Fibroblast of the conjunctiva (primary cell): ENCODE data around the gene CREBRF.
A peak's percentile ranks its signal among the peaks of the same experiment; 100 is the strongest.
"Not testable (repeated sequence)": the region's sequence is repeated elsewhere in the genome, so short reads cannot be mapped to it uniquely, and the experiment has no call there.

ENCODE experiments used
- DNase-seq: peaks from one replicate; pipeline ENCODE4 v3.0.0-alpha.2; 2010; ENCODE audit warnings: low read depth

The CREBRF gene

GRCh38 chr5:173090639-173091038 is 34.5 kb downstream of the CREBRF start:
- no peak for DNase-seq

DNA sequence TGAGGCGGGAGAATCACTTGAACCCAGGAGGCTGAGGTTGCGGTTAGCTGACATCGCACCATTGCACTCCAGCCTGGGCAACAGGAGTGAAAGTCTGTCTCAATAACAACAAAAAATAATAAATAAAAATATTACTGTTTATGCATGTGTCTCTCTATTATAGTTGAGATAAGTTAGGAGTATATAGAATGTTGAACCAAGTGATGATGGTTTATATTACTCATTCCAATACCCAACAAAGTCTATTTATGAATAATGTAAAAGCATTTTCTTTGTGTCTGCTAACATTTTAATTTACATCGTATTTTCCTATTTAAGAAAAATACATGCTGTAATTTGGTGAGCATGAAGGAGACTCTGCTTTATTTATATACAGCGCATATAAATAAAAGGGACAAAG is 35.8 kb downstream of the CREBRF start:
- no peak for DNase-seq

GRCh38 chr5:173093606-173094005 is 37.5 kb downstream of the CREBRF start:
- DNase-seq, result no peak

DNA sequence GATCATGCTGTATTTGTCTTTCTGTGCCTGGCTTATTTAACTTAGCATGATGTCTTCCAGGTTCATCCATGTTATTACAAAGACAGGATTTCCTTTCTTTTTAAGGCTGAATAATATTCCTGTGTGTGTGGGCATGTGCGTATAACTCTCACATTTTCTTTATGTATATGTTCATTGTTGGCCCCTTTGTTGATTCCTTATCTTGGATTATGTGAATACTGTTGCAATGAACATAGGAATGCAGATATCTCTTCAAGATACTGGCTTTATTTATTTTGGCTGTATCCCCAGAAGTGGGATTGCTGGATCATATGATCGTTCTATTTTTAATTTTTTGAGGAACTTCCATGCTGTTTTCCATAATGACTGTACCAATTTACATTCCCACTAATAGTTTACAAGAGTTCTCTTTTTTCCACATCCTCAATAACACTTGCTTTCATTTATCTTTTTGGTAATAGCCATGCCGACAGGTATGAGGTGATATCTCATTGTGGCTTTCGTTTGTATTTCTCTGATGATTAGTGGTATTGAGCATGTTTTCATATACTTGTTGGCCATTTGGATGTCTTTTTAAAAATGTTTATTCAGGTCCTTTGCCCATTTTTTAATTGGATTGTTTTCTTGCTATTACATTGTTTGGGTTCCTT is 38.0 kb downstream of the CREBRF start:
- DNase-seq, result no peak

- DNase-seq, result no peak
Measured at GRCh38 chr5:173098787-173099186, 42.6 kb downstream of the CREBRF start.

- no peak for DNase-seq
Measured at GRCh38 chr5:173099461-173099860, 43.3 kb downstream of the CREBRF start.

DNA sequence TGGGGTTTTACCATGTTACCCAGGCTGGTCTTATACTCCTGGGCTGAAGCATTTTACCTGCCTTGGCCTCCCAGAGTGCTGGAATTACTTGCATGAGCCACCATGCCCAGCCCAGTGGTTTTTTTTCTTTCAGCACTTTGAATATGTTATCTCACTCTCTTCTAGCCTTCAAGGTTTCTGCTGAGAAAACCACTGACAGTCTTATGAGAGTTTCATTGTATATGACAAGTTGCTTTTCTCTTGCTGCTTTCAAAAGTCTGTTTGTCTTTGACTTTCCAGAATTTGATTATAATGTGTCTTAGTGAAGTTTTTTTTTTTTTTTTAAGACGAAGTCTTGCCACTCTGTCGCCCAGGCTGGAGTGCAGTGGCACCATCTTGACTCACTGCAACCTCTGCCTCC is 45.1 kb downstream of the CREBRF start:
- DNase-seq, result no peak

- DNase-seq, result no peak
Measured at GRCh38 chr5:173103411-173103810, 47.3 kb downstream of the CREBRF start.

- DNase-seq, result no peak
Measured at GRCh38 chr5:173108914-173109313, 52.8 kb downstream of the CREBRF start.

GRCh38 chr5:173114536-173114935 is 58.4 kb downstream of the CREBRF start:
- DNase-seq, result no peak

GRCh38 chr5:173119719-173120118 is 63.6 kb downstream of the CREBRF start:
- DNase-seq, result no peak

DNA sequence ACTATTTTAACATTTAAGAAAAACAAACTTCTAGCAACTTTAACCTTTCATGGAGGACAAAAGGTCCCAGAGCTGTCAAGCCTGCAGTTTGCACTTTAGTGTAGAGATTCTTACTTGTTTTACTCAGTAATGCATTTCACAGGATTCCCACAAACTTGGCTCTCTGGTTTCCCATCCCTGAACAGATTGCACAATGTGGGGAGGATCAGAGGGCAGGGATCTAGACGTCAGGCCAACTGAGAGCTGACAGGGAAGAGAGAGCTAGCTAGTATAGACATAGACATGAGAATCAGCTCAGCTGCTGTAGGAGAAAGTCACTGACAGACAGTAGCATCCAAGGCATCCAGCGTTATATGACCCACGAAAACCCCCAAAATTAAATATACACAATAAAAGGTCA is 67.3 kb downstream of the CREBRF start:
- peak; percentile 4 for DNase-seq

DNA sequence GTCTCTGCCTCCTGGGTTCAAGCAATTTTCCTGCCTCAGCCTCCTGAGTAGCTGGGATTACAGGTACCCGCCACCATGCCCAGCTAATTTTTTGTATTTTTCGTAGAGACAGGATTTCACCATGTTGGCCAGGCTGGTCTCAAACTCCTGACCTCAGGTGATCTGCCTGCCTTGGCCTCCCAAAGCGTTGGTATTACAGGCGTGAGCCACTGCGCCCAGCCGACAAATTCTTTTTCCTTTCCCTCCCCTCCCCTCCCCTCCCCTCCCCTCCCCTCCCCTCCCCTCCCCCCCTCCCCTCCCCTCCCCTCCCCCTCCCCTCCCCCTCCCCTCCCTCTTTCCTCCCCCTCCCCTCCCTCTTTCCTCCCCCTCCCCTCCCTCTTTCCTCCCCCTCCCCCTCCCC is 76.0 kb downstream of the CREBRF start:
- DNase-seq, result not testable (repeated sequence)

DNA sequence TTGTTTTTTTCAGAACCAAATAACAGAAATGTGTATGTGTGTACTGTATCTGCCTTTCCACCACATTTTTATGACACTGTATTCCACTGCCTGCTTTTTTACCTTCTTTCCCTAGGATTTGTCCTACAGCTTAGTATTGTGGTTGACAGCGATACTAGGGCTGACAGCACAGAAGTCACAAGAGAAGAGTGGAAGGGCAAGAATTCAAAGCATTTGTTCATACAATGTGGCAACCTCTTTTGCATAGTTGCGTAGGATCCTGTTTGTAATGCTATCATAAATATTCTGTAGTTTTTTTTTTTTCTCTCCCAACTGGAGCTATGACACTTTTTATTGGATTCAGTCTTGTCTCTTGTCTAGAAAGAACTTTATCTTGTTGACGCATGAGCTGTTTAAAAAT is 82.6 kb downstream of the CREBRF start:
- no peak for DNase-seq

DNA sequence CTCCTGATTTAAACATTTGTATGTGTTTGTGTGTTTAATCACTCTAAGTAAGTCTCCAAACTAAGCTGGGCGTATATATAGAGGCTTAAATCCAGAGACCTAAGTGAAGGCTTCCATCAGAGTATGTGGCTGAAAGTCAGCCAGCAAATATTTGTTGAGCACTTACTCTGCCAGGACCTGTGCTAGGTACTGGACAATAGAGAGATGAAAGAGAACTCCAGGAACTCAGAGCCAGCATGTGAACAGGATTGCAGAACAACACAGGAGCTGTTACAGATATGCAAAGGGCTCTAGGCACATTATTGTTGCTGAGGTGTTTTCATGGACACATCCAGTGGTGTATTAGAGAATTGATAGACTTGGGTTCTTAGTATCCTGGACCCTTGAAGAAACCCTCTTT is 83.5 kb downstream of the CREBRF start:
- no peak for DNase-seq

GRCh38 chr5:173140769-173141168 is 84.6 kb downstream of the CREBRF start:
- no peak for DNase-seq

- DNase-seq, result no peak
Measured at GRCh38 chr5:173143567-173143966, 87.4 kb downstream of the CREBRF start.

DNA sequence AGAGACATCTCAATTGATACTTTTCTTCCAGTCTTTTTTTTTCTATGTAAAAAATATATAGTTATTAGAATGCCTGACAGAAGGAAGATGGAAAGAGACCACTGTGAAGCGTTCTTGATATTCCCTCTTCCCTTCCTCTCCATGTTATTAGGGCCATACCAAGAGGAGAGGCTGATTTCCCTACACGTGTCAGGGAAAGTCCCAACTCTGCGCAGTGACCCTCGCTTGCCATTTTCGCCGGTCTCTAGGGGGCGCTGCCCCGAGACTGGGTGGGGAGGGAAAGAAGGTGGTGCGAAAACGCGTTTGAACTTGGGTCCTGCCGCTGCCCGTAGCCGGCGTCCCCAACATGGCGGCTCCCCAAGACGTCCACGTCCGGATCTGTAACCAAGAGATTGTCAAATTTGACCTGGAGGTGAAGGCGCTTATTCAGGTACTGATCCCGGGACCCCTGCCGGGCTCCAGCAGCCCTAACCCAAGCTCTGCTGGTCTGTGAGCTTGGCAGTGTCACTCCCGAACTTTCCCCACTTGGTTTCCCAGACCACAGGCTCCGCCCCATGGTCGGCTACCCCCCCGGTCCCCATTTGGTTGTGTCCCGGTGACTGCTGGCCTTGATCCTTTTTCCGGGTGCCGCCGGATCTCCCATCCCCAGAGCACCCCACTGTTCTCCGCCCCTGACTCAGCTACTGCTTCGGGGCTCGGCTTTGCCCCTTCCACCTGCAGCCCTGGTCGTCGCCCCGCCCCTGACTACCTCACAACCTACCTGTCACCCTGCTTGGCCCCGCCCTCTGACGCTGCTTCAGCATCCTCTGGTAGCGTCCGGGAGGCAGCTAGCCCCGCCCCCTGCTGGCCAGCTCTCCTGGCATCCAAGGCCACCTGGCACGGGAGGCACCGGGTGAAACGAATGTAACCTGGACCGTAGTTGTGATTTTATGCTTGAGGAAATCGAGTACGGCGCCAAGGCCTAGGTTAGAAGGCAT is 88.3 kb downstream of the CREBRF start, which contains the start of gene BNIP1:
TSS of gene BNIP1 (plus strand) at position 332 of the 977 bp plus-strand sequence. CDS start at position 347, 15 bp downstream.
- DNase-seq, result peak; percentile 77

DNA sequence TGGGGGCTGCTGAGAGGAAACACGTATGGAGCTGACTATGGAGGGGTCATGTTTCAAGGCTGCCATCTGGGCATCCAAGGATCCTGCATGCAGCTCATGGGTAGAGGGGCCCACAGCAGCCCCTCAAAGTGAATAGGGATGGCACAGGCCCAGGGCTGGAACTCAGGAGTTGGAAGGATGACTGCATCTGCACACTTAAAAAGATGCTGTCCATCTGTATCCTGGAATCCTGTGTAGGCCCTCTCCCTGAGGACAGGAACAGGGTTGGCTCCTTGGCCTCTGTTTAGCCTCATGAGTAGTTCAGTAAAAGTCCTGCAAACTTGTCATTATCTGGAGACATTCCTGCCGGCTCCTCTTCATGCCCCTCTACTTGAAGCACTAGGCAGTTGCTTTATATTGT is 92.2 kb downstream of the CREBRF start:
- DNase-seq, result no peak

GRCh38 chr5:173152547-173152946 is 96.4 kb downstream of the CREBRF start:
- DNase-seq, result no peak

GRCh38 chr5:173153842-173154241 is 97.7 kb downstream of the CREBRF start:
- no peak for DNase-seq

DNA sequence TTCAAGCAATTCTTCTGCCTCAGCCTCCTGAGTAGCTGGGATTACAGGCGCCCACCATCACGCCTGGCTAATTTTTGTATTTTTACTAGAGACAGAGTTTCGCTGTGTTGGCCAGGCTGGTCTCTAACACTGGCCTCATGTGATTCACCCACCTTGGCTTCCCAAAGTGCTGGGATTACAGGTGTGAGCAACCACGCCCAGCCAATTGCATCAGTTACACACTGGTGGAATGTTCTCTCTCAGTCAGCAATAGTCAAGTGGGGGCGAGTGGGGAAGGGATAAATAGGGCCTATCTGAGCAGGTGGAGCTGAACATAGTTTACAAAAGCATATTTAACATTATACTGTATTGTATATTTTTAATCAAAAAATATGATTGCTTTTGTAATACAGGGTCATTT is 98.5 kb downstream of the CREBRF start:
- DNase-seq, result not testable (repeated sequence)

DNA sequence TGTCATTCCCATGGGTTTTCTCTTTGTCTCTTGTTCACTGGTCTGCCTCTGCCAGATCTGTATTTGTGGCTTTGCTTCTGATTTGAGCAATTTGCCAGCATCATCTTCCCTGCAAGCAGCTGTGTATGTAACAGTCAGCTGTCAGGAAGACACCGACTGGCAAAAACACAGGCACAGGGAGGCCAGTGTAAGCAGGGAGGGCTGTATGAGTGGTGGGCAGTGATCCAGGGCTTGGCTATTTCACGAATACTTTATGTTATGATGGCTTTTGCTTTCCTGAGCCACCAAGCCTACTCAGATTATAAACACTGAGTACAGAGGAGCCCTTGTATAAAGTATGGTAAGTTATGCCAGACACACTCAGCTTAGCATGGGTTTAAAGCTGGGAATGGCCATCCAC is 99.8 kb downstream of the CREBRF start:
- DNase-seq, result no peak
